Measurements from ENCODE around the gene CYP2S1.

CYP2S1 gene

DNA sequence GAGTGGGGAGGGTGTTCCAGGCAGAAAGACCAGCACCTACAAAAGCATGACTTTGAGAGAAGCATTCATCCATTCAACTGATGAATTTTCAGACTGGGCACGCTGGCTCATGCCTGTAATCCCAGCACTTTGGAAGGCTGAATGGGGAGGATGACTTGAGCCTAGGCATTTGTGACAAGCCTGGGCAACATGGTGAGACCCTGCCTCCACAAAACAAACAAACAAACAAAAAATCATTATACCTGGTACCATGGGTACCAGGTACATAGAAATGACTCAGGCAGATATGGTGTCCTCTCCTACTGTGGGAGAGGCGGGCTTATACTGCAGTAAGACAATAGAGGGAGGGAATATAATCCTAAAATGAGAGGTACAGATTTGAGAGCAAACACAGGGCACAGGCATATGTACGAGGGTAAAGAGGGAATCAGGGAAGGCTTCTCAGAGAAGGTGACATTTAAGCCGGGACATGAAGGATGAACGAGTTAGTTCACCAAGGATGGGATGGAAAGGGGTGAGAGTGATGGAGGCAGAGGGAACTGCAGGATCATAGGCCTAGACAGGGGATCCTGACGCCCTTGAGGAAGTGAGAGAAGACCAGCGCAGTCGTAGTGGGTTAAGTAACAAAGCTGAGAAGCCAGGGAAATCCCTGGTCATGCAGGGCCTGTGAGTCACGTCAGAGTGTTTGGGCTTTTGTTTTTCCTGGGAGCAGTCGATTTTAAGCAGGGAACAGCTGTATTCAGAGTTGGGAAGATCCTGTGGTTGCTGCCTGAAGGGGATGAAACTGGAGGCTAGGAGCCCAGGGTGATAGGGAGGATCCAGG lies 2.9 kb downstream of the CYP2S1 start:
- no peak for DNase-seq

- no peak for DNase-seq
Measured at GRCh38 chr19:41198559-41198958, 5.5 kb downstream of the CYP2S1 start.

GRCh38 chr19:41203371-41203770 lies 10.4 kb downstream of the CYP2S1 start:
- no peak for DNase-seq

DNA sequence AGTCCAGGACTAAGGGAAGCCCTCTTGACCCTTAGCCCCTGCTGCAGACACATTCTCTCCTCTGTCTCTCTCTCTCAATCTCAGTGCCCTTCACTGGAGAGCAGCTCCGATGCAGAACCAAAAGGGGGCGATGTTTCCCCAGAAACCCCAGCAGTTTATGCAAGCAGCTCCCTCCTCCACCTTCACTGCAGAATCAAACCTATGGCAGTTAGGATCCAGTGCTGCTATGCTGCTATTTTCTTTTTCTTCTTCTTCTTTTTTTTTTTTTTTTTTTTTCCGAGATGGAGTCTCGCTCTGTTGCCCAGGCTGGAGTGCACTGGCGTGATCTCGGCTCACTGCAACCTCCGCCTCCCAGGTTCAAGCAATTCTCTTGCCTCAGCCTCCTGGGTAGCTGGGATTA lies 11.3 kb downstream of the CYP2S1 start:
- peak; percentile 84 for DNase-seq

- no peak for DNase-seq
Measured at GRCh38 chr19:41205995-41206394, 13.0 kb downstream of the CYP2S1 start.

- DNase-seq, result no peak
Measured at GRCh38 chr19:41206456-41206855, 13.4 kb downstream of the CYP2S1 start.

DNA sequence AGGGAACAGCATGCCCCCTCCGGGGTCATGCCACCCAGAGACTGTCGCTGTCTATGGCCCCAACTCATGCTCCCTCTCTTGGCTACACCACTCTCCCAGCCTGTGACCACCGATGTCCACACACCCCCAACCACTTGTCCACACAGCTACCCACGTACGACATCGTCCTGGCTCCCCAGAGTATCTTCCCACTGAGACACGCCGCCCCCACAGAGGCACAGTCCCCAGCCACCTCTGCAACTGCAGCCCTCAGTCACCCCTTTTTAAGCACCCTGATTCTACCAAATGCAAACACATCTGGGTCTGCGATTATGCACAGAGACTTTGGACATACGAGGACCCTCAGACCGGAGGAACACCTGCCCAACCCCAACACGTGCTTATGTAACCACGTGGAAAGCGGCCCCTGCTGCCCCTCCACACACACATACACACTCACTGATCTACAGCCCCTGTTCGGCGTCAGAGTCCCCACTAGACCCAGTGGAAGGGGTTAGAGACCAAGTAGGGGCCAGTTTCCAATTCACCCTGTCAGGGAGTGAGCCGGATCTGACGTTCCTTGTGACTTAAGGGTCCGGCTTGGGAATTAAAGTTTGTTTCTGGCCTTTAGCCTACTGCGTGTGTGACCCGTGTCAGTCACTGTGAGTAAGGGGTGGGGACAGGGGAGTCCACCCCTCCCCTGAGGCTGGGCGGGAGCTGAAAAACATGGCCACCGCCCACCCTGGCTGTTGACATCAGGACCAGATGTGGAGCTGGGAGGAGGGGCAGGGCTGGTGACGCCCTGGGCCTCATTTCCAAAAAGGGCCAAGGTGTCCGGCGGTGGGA lies 14.1 kb downstream of the CYP2S1 start:
- DNase-seq, result peak; percentile 80

- no peak for DNase-seq
Measured at GRCh38 chr19:41214161-41214560, 21.1 kb downstream of the CYP2S1 start.

DNA sequence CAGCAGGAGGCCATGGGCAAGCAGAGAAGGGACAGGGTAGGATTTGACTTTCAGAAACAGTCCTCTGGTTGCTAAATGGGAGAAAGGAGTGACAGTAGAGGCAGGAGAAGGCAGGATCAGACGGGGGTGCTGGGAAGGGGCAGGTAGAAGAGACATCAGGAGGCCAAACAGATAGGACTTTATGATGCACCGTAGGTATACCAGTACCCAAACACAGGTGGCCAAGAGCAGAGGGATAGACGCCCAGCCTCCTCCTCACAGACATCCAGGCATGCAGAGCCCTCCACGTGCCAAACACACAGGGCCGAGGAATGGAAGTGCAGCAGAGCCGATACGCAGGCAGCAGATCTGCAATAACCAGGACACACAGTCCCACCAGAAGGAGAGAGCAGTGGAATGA lies 24.7 kb downstream of the CYP2S1 start:
- no peak for DNase-seq

DNA sequence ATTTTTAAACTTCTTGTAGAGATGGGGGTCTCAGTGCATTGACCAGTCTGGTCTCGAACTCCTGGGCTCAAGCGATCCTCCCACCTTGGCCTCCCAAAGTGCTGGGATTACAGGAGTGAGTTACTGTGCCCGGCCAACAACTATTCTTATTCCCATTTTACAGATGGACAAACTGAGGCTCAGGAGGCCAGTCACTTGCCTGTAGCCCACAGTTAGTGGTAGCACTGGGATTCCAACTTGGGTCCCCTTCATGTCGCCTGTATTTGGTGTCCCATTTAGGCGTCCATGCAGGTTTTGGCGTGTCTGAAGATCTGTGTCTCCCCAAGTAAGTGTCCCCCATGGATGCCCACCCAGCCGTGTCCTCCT lies 25.2 kb downstream of the CYP2S1 start:
- DNase-seq, result no peak

DNA sequence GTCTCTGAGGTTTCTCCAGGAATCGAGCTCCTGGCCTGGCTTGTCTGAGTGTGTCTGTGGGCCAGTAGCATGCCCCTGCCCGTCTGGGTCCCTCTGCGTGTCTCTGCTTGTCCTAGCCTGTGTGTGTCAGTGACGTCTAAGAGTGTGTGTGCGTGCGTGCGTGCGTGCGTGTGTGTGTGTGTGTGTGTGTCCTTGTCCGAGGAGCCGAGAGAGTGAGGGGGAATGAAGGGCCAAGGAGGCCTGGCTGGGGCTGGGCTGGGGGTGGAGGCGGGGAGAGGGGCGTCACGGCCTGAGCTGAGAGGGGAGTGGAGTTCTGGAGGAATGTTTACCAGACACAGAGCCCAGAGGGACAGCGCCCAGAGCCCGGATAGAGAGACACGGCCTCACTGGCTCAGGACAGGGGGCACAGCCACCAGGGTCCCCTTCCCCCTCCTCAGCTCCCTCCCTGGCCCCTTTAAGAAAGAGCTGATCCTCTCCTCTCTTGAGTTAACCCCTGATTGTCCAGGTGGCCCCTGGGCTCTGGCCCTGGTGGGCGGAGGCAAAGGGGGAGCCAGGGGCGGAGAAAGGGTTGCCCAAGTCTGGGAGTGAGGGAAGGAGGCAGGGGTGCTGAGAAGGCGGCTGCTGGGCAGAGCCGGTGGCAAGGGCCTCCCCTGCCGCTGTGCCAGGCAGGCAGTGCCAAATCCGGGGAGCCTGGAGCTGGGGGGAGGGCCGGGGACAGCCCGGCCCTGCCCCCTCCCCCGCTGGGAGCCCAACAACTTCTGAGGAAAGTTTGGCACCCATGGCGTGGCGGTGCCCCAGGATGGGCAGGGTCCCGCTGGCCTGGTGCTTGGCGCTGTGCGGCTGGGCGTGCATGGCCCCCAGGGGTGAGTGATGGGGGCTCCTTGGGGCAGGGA lies 25.8 kb downstream of the CYP2S1 start, which contains the start of gene AXL:
TSS of gene AXL (plus strand) at position 609 of the 893 bp plus-strand sequence. CDS start at position 779, 170 bp downstream.
- peak; percentile 94 for DNase-seq

- no peak for DNase-seq
Measured at GRCh38 chr19:41219924-41220567, 27.0 kb downstream of the CYP2S1 start.

GRCh38 chr19:41220811-41221210 lies 27.8 kb downstream of the CYP2S1 start:
- no peak for DNase-seq

- no peak for DNase-seq
Measured at GRCh38 chr19:41221514-41222205, 28.6 kb downstream of the CYP2S1 start.

DNA sequence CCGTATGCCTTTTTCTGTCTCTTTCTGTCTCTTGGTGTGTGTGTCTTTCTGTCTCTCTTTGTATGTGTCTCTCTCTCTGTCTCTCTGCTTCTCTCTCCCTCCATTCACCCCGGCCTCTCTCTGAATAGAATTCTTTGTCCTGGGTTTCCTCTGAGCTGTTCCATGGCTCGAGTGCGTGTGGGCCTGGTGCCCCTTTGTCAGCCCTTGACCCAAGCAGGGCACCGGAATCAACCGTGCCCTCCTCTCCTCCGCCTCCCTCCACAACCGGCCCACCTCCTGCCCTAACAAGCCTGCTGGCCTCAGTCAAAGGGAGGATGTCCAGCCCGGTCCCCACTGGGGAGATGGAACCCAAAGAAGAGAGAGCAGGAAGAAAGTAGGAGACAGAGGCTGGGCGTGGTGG lies 29.2 kb downstream of the CYP2S1 start:
- DNase-seq, result no peak

- no peak for DNase-seq
Measured at GRCh38 chr19:41223431-41224234, 30.6 kb downstream of the CYP2S1 start.

DNA sequence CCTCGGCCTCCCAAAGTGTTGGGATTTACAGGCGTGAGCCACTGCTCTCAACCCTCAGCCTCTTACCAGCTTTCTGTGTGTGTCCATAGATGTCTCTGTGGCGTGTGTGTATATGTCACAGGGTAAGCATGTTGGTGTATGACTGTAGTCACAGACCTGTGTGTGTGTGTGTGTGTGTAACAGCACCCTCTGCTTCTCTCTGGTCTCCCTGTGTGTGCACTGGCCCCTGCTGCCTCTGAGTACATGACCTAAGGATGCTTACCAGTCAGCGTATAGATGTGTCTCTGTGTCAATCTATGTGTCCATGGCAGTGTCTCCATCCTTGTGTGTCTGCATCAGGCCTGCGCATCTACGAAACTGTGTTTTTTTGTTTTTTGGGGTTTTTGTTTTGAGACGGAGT lies 31.6 kb downstream of the CYP2S1 start:
- DNase-seq, result no peak

- no peak for DNase-seq
Measured at GRCh38 chr19:41225238-41226052, 32.4 kb downstream of the CYP2S1 start.

- DNase-seq, result peak; percentile 88
Measured at GRCh38 chr19:41226053-41226873, 33.2 kb downstream of the CYP2S1 start.
